GM21529 (cell line): ENCODE data around the gene CSTF2.

Source experiments
- ATAC-seq: cut with Tn5 transposase; IDR thresholded peaks from one replicate; pipeline ENCODE4 v1.9.1; 2021; ENCODE audit not compliant: unreplicated experiment

CSTF2 gene

DNA sequence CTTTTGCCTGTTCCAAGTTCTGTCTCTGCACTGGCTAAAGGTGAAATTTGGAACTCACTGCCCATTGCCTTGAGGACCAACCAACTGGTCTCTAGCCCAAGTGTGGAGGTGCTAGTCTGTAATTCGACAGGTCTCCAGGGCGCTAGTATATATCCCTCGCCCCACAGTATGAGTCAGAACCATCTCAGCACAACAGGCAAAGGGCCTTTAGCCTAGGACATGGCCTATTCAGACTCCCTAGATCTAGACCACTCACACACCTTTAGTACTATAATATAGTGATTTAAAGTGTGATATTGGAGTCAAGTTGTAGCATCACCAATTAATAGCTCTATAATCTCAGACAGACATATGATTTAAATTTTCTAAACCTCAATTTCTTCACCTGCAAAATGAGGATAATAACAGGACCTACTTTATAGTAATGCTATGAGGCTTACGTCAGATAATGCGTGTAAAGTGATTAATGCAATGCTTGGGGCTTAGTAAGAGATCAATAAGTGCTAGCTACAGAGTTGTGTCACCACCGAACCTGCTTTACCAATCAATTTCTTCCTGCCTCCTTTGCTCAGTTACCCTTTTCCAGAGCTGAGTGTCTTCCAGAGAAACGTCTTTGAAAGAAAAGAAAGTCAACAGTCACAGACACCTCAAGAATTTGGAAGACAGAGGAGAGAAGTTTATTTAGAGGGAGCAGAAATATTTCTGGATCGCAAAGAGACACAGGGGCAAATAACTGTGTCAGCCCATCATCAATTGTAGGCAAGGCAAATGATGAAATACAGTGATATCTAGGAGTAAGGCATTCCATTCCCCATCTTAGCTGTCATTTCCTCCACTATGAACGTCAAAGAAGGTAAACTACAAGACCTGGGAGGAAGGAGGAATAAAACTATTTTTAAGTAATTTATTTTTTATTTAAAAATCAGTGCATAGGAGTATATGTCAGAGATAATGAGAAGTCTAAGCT, 51.7 kb downstream of the CSTF2 start:
- no peak for ATAC-seq

DNA sequence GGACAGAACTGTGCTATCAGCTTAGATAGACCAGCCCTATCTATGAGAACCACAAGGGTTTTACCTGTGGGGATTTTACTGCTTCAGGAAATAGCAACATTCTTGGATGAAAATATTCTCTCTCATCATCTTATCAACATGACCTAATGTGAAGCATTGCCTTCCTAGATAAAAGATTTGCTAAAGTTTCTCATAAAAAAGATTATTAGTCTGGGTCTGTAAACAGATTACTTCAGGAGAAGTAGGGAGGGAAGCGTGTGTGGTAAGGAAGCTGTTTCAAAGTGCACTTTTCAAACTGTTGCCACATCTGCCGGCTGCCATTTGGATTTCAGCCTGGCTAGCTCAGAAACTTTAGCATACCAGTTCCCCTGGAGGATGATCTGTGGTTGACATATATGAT, 54.1 kb downstream of the CSTF2 start, which contains the start of gene NOX1:
Gene NOX1 (minus strand): TSS at position 35 of the 400 bp plus-strand sequence. CDS start 220 bp downstream, outside the sequence.
- ATAC-seq = no peak

DNA sequence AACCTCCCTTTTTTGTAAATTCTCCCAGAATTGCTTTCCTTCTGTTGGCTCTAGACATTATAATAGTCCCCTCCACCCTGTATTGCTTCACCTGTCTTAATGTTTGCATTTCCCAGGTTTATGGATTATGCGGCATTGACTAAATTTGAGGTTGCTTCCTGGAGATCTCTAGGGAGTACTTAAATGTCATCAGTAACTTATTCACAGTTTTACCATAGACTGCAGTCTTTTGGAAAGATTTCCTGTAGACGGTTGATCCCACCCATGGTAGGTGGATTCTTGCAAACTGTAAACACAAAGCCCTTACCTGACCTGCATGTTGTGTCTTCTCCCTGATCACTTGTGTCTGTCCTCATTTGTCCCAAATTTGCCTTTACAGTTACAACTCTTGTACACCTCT, 60.2 kb downstream of the CSTF2 start:
- ATAC-seq = no peak

DNA sequence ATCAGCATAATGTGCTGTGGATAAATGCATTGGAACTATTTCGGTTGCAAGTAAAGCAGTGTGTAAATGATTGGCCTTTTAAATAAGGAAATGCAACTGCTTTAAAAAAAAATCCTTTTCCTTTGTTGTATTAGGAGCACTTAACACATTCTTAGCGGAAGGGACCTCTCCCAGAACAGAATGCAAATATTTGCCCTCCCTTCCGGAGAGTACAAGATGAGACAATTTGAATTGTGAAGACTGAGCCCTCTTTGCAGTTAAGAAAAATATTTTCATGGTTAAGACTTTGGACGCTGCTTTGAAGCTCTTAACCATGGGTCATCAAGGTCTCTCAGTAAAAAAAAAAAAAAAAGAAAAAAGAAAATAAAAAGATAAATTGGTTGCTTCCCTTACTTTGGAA, 63.5 kb downstream of the CSTF2 start:
- ATAC-seq = no peak
